ENCODE measurements around the gene CD68.

Gene CD68

DNA sequence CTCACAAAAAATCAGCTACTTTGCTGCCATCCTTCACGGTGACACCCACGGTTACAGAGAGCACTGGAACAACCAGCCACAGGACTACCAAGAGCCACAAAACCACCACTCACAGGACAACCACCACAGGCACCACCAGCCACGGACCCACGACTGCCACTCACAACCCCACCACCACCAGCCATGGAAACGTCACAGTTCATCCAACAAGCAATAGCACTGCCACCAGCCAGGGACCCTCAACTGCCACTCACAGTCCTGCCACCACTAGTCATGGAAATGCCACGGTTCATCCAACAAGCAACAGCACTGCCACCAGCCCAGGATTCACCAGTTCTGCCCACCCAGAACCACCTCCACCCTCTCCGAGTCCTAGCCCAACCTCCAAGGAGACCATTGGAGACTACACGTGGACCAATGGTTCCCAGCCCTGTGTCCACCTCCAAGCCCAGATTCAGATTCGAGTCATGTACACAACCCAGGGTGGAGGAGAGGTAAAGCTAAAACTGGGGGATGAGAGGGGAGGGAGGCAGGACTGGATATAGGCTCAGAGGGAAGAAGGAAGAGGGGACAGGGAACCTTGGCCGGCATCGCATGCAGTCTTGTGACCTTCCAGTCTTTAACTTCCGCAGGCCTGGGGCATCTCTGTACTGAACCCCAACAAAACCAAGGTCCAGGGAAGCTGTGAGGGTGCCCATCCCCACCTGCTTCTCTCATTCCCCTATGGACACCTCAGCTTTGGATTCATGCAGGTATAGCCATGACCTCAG, 581 bp downstream of the CD68 start:
- H3K27ac ChIP-seq (ENCODE audit: low read length): peak overlapping the region; percentile 85
- H3K36me3 ChIP-seq (replicated peaks; ENCODE audit: insufficient read depth, low read length): peaks cover 24% of the 10 kb centered on the region
- TF ChIP-seq EZH2 (optimal IDR thresholded peaks at IDR 0.05; ENCODE audit: low read depth, low read length): no peak
- TF ChIP-seq, protein P1, sequence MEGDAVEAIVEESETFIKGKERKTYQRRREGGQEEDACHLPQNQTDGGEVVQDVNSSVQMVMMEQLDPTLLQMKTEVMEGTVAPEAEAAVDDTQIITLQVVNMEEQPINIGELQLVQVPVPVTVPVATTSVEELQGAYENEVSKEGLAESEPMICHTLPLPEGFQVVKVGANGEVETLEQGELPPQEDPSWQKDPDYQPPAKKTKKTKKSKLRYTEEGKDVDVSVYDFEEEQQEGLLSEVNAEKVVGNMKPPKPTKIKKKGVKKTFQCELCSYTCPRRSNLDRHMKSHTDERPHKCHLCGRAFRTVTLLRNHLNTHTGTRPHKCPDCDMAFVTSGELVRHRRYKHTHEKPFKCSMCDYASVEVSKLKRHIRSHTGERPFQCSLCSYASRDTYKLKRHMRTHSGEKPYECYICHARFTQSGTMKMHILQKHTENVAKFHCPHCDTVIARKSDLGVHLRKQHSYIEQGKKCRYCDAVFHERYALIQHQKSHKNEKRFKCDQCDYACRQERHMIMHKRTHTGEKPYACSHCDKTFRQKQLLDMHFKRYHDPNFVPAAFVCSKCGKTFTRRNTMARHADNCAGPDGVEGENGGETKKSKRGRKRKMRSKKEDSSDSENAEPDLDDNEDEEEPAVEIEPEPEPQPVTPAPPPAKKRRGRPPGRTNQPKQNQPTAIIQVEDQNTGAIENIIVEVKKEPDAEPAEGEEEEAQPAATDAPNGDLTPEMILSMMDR (IDR thresholded peaks at IDR 0.05; ENCODE audit: low read length): no peak
- no peak for TF ChIP-seq EZH2phosphoT487 (IDR thresholded peaks at IDR 0.05; ENCODE audit: low read length)
- no peak overlapping the region for H2AFZ ChIP-seq (ENCODE audit: low read length)
- peak overlapping the region; percentile 52 for H3K4me2 ChIP-seq (ENCODE audit: low read depth, low read length)
- H3K9me2 ChIP-seq (replicated peaks; ENCODE audit: insufficient read depth, low read length): no peaks in the 10 kb centered on the region
- H3K79me2 ChIP-seq (ENCODE audit: low read length): peaks cover 69% of the 10 kb centered on the region
- H3K4me1 ChIP-seq (ENCODE audit: low read length): peaks cover 63% of the 10 kb centered on the region
- H3K9me3 ChIP-seq (replicated peaks; ENCODE audit: insufficient read depth, low read length): no peaks in the 10 kb centered on the region
- H3K4me3 ChIP-seq (ENCODE audit: low read length): no peak overlapping the region
- H4K20me1 ChIP-seq (ENCODE audit: insufficient read depth, low read length): peaks cover 37% of the 10 kb centered on the region
- no peaks in the 10 kb centered on the region for H3K27me3 ChIP-seq (replicated peaks; ENCODE audit: insufficient read depth, low read length)
- peak; percentile 18 for DNase-seq
- H3F3A ChIP-seq (ENCODE audit: insufficient read depth, low read length): peaks cover 64% of the 10 kb centered on the region
- peak overlapping the region; percentile 53 for H3K9ac ChIP-seq (ENCODE audit: low read length)

DNA sequence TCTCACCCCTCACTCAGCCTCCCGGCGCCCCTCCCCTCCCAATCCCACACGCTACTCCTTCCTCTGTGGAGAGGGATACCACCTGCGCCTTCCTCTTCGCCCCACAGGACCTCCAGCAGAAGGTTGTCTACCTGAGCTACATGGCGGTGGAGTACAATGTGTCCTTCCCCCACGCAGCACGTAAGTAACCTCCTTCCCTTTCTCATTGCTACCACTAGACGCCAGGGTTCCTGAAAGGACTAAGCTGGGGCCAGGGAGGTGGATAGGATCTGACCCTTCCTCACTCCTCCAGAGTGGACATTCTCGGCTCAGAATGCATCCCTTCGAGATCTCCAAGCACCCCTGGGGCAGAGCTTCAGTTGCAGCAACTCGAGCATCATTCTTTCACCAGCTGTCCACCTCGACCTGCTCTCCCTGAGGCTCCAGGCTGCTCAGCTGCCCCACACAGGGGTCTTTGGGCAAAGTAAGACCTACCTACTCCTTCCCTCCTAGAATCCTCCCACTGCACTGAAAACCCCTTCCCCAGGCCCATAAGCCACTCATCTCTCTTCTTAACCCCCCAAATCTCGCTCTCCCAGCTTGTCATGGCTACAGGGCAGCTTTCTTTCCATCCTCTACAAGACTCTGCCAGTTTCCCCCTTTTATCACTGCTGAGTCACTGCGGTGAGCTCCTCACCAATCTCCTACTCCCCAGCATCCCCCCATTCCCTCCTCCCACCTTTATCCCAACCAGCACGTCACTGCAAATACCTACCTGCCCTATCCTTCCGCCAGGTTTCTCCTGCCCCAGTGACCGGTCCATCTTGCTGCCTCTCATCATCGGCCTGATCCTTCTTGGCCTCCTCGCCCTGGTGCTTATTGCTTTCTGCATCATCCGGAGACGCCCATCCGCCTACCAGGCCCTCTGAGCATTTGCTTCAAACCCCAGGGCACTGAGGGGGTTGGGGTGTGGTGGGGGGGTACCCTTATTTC, 1.5 kb downstream of the CD68 start:
- TF ChIP-seq EZH2 (optimal IDR thresholded peaks at IDR 0.05; ENCODE audit: low read depth, low read length) (no peak), EZH2phosphoT487 (IDR thresholded peaks at IDR 0.05; ENCODE audit: low read length) (no peak)
- TF ChIP-seq, protein P1 (IDR thresholded peaks at IDR 0.05; ENCODE audit: low read length): no peak
- Histone ChIP-seq H3K27ac (ENCODE audit: low read length) (no peak overlapping the region), H3K36me3 (replicated peaks; ENCODE audit: insufficient read depth, low read length) (peaks cover 18% of the 10 kb centered on the region; the same call in 1 of the 2 replicates)

DNA sequence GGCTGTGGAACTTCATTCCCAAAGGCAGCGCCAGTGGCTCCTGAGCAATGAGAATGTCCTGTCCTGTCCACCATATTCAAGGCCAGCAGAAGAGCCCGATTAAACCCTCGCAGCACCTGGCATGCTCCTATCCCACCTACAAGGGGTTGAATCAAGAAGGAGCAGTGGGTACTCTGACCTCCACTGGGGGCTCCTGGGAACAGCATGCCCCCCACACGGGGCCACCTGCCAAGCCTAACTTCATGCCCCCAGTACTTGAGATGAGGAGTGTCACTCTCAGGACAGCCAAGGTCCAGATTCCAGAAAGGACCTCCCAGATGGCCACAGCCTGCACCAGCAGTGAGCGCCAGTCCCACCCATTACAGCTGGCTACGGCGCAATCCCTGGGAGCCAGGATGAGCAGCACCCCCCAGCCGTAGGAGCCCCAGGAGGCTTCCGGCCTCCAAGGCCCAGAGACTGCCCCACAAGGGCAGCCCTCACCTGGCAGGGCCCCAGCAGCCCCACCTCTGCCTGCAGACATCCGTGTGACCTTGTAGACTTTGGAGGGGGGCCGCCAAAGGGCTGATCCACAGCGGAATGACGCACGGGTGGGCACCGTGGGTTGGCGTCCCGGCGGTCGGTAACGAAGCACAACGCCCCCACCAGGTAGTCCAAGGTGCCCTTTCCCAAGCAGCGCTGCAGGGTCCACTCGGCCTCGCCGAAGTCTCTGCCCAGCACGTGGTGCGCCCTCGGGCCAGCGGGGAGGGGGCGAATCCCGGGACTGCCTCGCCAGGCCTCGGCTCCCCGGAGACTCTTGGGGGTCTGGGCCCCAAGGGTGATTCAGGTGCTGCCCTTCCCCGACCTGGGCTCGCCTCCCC, 3.2 kb downstream of the CD68 start:
- Histone ChIP-seq H2AFZ (ENCODE audit: low read length) (peak overlapping the region; percentile 91; the same call in 1 of the 2 replicates), H3K4me3 (ENCODE audit: low read length) (peak overlapping the region; percentile 80)

More for the DNA sequence above, 1.5 kb downstream of the CD68 start:
- Histone ChIP-seq H4K20me1 (ENCODE audit: insufficient read depth, low read length) (peaks cover 28% of the 10 kb centered on the region), H3K27me3 (replicated peaks; ENCODE audit: insufficient read depth, low read length) (no peaks in the 10 kb centered on the region), H3K4me3 (ENCODE audit: low read length) (no peak overlapping the region), H3F3A (ENCODE audit: insufficient read depth, low read length) (peaks cover 56% of the 10 kb centered on the region), H3K79me2 (ENCODE audit: low read length) (peaks cover 69% of the 10 kb centered on the region), H3K4me2 (ENCODE audit: low read depth, low read length) (no peak overlapping the region), H3K4me1 (ENCODE audit: low read length) (peaks cover 54% of the 10 kb centered on the region), H3K9ac (ENCODE audit: low read length) (no peak overlapping the region), H2AFZ (ENCODE audit: low read length) (no peak overlapping the region), H3K9me3 (replicated peaks; ENCODE audit: insufficient read depth, low read length) (no peaks in the 10 kb centered on the region), H3K9me2 (replicated peaks; ENCODE audit: insufficient read depth, low read length) (no peaks in the 10 kb centered on the region)
- no peak for DNase-seq

More for the DNA sequence above, 3.2 kb downstream of the CD68 start:
- Histone ChIP-seq H3K79me2 (ENCODE audit: low read length) (peaks cover 59% of the 10 kb centered on the region), H3K27ac (ENCODE audit: low read length) (peak overlapping the region; percentile 80; the same call in 1 of the 2 replicates), H3F3A (ENCODE audit: insufficient read depth, low read length) (peaks cover 38% of the 10 kb centered on the region), H3K36me3 (replicated peaks; ENCODE audit: insufficient read depth, low read length) (peaks cover 4% of the 10 kb centered on the region; the same call in 1 of the 2 replicates), H3K4me2 (ENCODE audit: low read depth, low read length) (peak overlapping the region; percentile 90), H3K27me3 (replicated peaks; ENCODE audit: insufficient read depth, low read length) (no peaks in the 10 kb centered on the region), H3K9me3 (replicated peaks; ENCODE audit: insufficient read depth, low read length) (no peaks in the 10 kb centered on the region), H3K9me2 (replicated peaks; ENCODE audit: insufficient read depth, low read length) (no peaks in the 10 kb centered on the region), H4K20me1 (ENCODE audit: insufficient read depth, low read length) (peaks cover 12% of the 10 kb centered on the region), H3K4me1 (ENCODE audit: low read length) (peaks cover 38% of the 10 kb centered on the region), H3K9ac (ENCODE audit: low read length) (peak overlapping the region; percentile 86; the same call in 1 of the 2 replicates)
- DNase-seq: no peak
- TF ChIP-seq EZH2 (optimal IDR thresholded peaks at IDR 0.05; ENCODE audit: low read depth, low read length) (no peak), EZH2phosphoT487 (IDR thresholded peaks at IDR 0.05; ENCODE audit: low read length) (no peak)
- TF ChIP-seq, protein P1 (IDR thresholded peaks at IDR 0.05; ENCODE audit: low read length): no peak
